Right hindlimb (tissue), 1 donor: ENCODE results near the gene RAB32.
A peak's percentile ranks its signal among the peaks of the same experiment; 100 is the strongest.
"Not testable (repeated sequence)": the region's sequence is repeated elsewhere in the genome, so short reads cannot be mapped to it uniquely, and the experiment has no call there.

Experiments used
- DNase-seq: peaks from one replicate; pipeline ENCODE4 v3.0.0-alpha.2; 2018

Gene RAB32

GRCh38 chr6:146543211-146543939, at the start of gene RAB32:
Gene RAB32, plus strand, starts transcription at chr6:146543833. Its CDS starts 39 bp downstream, at chr6:146543872.
- DNase-seq: peak; percentile 93

- no peak for DNase-seq
These were observed 45.3 kb upstream of the RAB32 start for GRCh38 chr6:146498309-146498708.

- DNase-seq: no peak
These were observed 40.5 kb upstream of the RAB32 start for GRCh38 chr6:146503096-146503495.

- DNase-seq: no peak
These were observed 28.4 kb upstream of the RAB32 start for GRCh38 chr6:146515212-146515611.

- no peak for DNase-seq
These were observed 17.4 kb upstream of the RAB32 start for GRCh38 chr6:146526192-146526591.

- no peak for DNase-seq
These were observed 10.9 kb upstream of the RAB32 start for GRCh38 chr6:146532702-146533101.

GRCh38 chr6:146542881-146543210, 787 bp upstream of the RAB32 start:
- no peak for DNase-seq

GRCh38 chr6:146543940-146544615, 445 bp downstream of the RAB32 start:
- peak; percentile 74 for DNase-seq

- no peak for DNase-seq
These were observed 1.1 kb downstream of the RAB32 start for GRCh38 chr6:146544616-146545182.

GRCh38 chr6:146545581-146545980, 1.9 kb downstream of the RAB32 start:
- DNase-seq: no peak

- no peak for DNase-seq
These were observed 2.9 kb downstream of the RAB32 start for GRCh38 chr6:146546443-146547043.

- DNase-seq: no peak
These were observed 4.3 kb downstream of the RAB32 start for GRCh38 chr6:146547889-146548288.

GRCh38 chr6:146548898-146549374, 5.3 kb downstream of the RAB32 start:
- no peak for DNase-seq

- DNase-seq: no peak
These were observed 7.3 kb downstream of the RAB32 start for GRCh38 chr6:146550911-146551310.

GRCh38 chr6:146551545-146551944, 7.9 kb downstream of the RAB32 start:
- no peak for DNase-seq

- DNase-seq: no peak
These were observed 9.9 kb downstream of the RAB32 start for GRCh38 chr6:146553377-146554135.

- no peak for DNase-seq
These were observed 17.0 kb downstream of the RAB32 start for GRCh38 chr6:146560607-146561006.

GRCh38 chr6:146566661-146567060, 23.0 kb downstream of the RAB32 start:
- not testable (repeated sequence) for DNase-seq

GRCh38 chr6:146568619-146569018, 25.0 kb downstream of the RAB32 start:
- DNase-seq: not testable (repeated sequence)

GRCh38 chr6:146574211-146574610, 30.6 kb downstream of the RAB32 start:
- no peak for DNase-seq

GRCh38 chr6:146578054-146578453, 34.4 kb downstream of the RAB32 start:
- DNase-seq: no peak

GRCh38 chr6:146581968-146582367, 38.3 kb downstream of the RAB32 start:
- no peak for DNase-seq

- no peak for DNase-seq
These were observed 39.2 kb downstream of the RAB32 start for GRCh38 chr6:146582857-146583256.
